GM12874 (cell line): ENCODE results near the gene PRR23A.
A peak's percentile ranks its signal among the peaks of the same experiment; 100 is the strongest.

Experiments
- TF ChIP-seq, protein P1 (sequence below): IDR thresholded peaks from 2 replicates; pipeline ENCODE4 v1.5.1; 2011; ENCODE audit warnings: low read depth, mild to moderate bottlenecking, control low read depth, low read length, moderate library complexity; ENCODE audit not compliant: insufficient read depth

Gene PRR23A

DNA sequence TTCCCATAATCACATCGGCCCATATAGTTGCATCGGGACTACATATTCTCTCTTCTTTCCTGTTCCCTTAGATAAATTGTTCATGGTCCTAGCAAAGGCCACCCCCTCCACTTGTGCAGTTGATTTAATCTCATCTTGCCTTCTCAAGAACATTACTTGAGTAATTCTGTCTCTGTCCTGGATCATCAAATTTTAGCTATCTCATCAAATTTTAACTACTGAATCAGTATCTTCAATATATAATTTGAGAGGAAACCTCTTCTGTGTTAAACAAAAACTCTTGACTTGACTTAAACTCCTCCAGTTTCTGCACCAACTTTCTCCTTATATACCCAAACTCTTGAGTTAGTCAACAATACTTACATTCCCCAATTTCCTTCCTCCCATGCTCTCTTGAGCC lies 18.9 kb upstream of the PRR23A start:
- TF ChIP-seq, protein P1, sequence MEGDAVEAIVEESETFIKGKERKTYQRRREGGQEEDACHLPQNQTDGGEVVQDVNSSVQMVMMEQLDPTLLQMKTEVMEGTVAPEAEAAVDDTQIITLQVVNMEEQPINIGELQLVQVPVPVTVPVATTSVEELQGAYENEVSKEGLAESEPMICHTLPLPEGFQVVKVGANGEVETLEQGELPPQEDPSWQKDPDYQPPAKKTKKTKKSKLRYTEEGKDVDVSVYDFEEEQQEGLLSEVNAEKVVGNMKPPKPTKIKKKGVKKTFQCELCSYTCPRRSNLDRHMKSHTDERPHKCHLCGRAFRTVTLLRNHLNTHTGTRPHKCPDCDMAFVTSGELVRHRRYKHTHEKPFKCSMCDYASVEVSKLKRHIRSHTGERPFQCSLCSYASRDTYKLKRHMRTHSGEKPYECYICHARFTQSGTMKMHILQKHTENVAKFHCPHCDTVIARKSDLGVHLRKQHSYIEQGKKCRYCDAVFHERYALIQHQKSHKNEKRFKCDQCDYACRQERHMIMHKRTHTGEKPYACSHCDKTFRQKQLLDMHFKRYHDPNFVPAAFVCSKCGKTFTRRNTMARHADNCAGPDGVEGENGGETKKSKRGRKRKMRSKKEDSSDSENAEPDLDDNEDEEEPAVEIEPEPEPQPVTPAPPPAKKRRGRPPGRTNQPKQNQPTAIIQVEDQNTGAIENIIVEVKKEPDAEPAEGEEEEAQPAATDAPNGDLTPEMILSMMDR, result no peak

GRCh38 chr3:139020868-139021234 lies 14.8 kb upstream of the PRR23A start, which contains the start of gene PRR23B:
Gene PRR23B (minus strand): TSS chr3:139020926. CDS start chr3:139020661, 265 bp downstream.
- TF ChIP-seq, protein P1, result 0 out of 2 replicates have a peak, but pooled peaks have one; percentile 15

- TF ChIP-seq, protein P1, result no peak
Observed at GRCh38 chr3:139020036-139020867, 14.2 kb upstream of the PRR23A start.

DNA sequence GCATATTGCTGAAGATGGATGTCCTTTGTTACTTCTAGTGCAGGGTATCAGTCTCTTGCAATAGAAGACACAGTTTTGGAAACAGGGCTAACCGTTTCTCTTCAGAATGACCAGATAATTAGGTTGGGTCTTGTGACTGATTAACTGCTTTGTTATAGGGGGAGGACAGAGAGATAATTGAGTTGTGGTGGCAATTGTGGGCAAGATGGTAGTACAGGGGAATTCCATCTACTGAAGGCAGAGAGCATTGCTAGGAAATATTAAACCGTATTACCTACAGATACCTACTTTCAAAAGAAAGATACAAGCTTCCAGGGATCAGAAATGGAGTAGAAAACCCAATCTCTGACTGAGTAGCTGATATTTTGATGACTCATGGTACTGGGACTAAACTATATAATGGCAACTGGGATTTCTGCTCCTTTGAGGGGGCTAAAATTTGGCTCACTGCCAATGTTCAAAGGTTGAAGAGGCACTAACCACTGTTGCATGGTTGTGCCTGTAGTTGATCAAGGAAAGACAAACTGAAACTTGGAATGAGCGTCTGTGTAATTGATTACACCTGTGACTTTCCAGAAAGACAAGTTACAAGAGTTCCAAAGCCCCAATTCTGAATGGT lies 10.5 kb upstream of the PRR23A start:
- TF ChIP-seq, protein P1, result no peak

DNA sequence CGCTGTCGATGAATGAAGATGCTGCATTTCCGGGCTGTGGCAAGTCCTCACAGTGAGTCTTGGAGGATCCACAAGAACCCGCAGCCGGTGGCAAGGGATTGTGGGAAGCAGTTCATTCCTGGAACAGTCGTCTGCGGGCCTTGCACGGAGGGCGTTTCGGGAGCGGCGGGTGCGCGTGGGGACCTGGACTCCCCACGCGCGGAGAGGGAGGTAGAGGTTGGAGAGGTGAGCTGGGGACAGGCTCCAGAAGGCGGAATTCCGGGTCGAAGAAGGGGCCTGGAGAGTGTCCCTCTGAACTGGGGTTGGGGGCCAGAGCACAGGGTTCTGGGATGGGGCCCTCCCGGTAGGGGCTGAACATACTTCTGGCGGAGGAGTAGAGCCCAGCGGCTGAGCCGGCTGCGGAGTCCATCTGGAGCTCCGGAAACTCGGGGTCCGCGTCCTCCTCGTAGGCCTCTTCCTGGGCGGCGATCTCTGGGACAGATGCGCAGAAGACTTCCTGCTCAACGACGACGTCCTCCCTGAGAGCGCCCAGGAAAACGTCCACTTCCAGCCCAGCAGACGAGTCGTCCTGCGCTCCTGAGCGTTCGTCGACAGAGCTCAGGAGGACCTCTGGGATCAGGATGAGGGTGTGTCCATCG lies 593 bp downstream of the PRR23A start:
- TF ChIP-seq, protein P1, result no peak

- TF ChIP-seq, protein P1, result no peak
Observed at GRCh38 chr3:138995706-138996105, 10.4 kb downstream of the PRR23A start.

DNA sequence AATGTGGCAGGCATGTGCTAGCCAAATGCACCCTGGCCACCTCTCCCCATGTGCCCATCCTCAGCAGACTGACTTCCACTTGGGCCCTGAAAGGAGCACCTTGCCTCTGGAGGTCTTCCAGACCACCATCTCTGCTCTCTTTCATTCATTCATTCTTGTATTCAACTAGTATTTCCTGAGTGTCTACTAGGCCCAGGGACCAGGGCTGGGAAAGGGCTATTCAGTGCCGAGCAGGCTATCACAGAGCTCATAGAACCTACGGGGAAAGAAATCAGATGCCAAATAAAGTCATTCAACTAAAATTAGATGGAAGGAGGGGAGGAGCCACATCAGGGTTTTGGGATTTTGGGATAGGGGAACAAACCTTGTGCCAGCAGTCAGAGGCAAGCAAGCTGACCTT lies 18.9 kb downstream of the PRR23A start:
- TF ChIP-seq, protein P1, result no peak
